ENCODE results near the gene HTR1D.
"Not testable (repeated sequence)": the region's sequence is repeated elsewhere in the genome, so short reads cannot be mapped to it uniquely, and the experiment has no call there.

Gene HTR1D

GRCh38 chr1:23193391-23194118 is 23.7 kb downstream of the HTR1D start:
- no peak for TF ChIP-seq CTCF (IDR thresholded peaks at IDR 0.05; ENCODE audit: low read length, missing control alignments)
- DNase-seq (ENCODE audit: low read depth), result no peak
- no peak overlapping the region for H3K4me3 ChIP-seq (replicated peaks; ENCODE audit: low read depth, low read length)

DNA sequence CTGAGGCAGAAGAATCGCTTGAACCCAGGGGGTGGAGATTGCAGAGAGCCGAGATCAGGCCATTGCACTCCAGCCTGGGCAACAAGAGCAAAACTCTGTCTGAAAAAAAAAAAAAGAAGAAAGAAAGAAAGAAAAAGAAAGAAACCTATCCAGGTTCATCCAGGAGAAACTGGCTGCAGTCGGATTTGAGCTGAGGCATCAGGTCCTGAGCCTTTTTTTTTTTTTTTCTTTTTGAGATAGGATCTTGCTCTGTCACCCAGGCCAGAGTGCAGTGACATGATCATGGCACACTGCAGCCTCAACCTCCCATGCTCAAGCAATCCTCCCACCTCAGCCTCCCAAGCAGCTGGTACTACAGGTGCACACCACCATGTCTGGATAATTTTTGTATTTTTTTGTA is 26.1 kb downstream of the HTR1D start:
- TF ChIP-seq CTCF (IDR thresholded peaks at IDR 0.05; ENCODE audit: low read length, missing control alignments), result no peak
- H3K4me3 ChIP-seq (replicated peaks; ENCODE audit: low read depth, low read length), result no peak overlapping the region
- no peak for DNase-seq (ENCODE audit: low read depth)

GRCh38 chr1:23188936-23189452 is 28.3 kb downstream of the HTR1D start:
- H3K4me3 ChIP-seq (replicated peaks; ENCODE audit: low read depth, low read length), result not testable (repeated sequence)
- peak; percentile 92 for DNase-seq (ENCODE audit: low read depth)

DNA sequence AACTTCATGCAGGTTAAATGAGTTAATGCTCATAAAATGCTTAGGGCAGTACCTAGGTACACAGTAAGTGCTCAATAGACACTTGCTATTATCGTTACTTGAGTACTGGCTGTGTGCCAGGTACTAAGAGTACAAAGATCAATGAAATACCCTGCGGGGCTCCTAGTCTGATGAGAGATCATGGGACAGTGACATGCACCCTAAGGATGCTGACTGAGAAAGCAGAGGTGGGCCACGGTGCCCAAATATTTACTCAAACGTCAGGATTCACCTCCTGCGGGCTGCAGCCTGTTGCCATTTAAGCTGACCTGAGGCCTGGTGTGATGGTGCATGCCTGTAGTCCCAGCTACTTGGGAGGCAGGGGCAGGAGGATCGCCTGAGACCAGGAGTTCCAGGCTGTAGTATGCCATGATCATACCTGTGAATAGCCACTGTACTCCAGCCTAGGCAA is 28.8 kb downstream of the HTR1D start:
- H3K4me3 ChIP-seq (replicated peaks; ENCODE audit: low read depth, low read length), result no peak overlapping the region
- no peak for TF ChIP-seq CTCF (IDR thresholded peaks at IDR 0.05; ENCODE audit: low read length, missing control alignments)
- no peak for DNase-seq (ENCODE audit: low read depth)

DNA sequence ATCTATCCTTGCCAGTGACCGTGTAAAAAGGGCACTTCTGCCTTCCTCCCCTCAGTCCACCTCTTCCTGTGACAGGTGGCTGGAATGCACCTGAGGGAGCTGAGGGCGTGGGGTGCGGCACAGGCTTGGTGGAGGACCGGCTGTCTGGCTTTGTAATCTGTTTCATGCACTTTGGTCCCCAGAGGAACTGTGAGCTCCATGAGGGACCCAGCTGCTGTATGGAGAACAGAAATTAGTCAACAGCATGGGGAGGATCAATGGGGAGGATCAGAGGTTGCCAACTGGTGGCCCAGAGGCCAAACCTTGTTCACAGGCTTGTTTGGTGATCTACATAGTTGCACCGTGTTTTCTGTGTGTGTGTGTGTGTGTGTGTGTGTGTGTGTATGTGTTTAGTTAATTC is 29.7 kb downstream of the HTR1D start:
- no peak for DNase-seq (ENCODE audit: low read depth)
- no peak for TF ChIP-seq CTCF (IDR thresholded peaks at IDR 0.05; ENCODE audit: low read length, missing control alignments)
- H3K4me3 ChIP-seq (replicated peaks; ENCODE audit: low read depth, low read length), result no peak overlapping the region

GRCh38 chr1:23185381-23185780 is 31.9 kb downstream of the HTR1D start:
- no peak overlapping the region for H3K4me3 ChIP-seq (replicated peaks; ENCODE audit: low read depth, low read length)
- TF ChIP-seq CTCF (IDR thresholded peaks at IDR 0.05; ENCODE audit: low read length, missing control alignments), result no peak
- DNase-seq (ENCODE audit: low read depth), result no peak

DNA sequence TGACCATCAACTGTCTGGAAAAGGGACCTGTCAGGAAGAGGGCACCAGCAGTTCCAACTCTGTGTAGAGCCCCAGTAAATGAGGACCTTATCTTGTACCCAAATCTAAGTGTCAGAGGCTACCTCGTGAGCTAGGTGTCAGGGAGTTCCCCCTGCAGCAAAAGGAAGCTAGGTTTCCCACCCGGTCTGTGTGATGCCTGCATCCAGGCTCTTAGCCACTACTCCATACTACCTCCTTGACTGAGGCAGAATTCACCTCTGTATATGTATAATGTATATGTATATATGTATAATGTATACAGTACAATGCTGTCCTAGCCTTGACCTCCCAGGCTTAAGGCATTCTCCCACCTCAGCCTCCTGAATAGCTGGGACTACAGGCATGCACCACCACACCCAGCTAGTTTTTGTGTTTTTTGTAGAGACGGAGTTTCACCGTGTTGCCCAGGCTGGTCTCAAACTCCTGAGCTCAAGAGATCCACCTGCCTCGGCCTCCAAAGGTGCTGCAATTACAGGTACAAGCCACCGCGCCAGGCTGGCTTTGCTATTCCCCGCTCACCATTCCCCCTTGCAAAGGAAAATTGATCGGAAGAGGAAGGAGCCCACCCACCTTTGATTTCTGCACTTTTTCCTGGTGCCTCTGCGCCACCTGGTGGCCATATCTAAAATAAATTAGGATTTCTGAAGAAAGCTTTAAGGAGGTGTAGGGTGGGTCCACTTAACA is 32.9 kb downstream of the HTR1D start:
- H3K4me3 ChIP-seq (replicated peaks; ENCODE audit: low read depth, low read length), result peak overlapping the region; percentile 40
- DNase-seq (ENCODE audit: low read depth), result peak; percentile 61
- peak; percentile 59 for TF ChIP-seq CTCF (IDR thresholded peaks at IDR 0.05; ENCODE audit: low read length, missing control alignments)
